ENCODE results near the gene GPC3.

DNA sequence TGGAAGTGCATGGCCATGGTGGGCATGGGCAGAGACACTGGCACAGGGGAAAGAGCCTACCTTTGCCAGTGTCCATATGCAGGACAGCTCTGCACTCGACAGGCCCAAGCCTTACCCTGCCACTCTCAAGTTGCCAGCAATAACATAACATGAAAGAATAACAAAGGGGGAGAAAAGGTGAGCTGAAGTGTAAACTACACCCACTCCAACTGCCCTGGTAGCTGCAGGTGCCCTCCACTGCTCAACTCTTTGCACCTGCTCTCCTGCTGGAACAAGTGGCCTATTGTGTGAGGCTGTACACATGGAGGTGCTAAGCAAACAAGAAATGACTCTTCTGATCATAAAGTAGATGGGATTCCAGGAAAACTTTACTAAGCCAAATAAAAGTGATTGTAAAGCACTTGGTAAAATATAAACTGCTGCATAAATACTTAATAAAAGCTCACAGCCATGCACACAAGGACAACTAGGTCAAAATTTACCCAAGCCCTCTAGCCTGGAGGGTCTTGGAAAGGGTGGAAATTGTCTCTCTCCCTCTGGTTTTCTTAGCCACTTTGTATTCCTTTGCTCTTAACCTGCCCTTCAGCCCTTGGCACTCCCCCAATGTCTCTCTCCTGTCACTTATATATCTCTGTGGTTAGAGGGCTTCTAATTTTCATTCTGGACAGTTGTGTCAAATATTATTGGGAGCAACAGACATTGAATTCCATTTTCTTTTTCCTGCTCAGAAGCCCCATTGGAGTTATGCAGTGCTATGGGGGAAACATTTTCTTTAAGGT lies 308.9 kb downstream of the GPC3 start:
- no peak for TF ChIP-seq CHD2 (IDR thresholded peaks at IDR 0.05; ENCODE audit: low read length, partially characterized antibody)
- TF ChIP-seq, protein P1, sequence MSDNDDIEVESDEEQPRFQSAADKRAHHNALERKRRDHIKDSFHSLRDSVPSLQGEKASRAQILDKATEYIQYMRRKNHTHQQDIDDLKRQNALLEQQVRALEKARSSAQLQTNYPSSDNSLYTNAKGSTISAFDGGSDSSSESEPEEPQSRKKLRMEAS (IDR thresholded peaks at IDR 0.05; ENCODE audit: low read depth): no peak

All from SK-N-SH (cell line).